HG02623 (cell line): ENCODE measurements around the gene PRKCA.
"Not testable (repeated sequence)": the region's sequence is repeated elsewhere in the genome, so short reads cannot be mapped to it uniquely, and the experiment has no call there.

Source experiments
- ATAC-seq: cut with Tn5 transposase; IDR thresholded peaks from one replicate; pipeline ENCODE4 v1.9.1; 2021; ENCODE audit warnings: moderate library complexity; ENCODE audit not compliant: unreplicated experiment

The PRKCA gene

DNA sequence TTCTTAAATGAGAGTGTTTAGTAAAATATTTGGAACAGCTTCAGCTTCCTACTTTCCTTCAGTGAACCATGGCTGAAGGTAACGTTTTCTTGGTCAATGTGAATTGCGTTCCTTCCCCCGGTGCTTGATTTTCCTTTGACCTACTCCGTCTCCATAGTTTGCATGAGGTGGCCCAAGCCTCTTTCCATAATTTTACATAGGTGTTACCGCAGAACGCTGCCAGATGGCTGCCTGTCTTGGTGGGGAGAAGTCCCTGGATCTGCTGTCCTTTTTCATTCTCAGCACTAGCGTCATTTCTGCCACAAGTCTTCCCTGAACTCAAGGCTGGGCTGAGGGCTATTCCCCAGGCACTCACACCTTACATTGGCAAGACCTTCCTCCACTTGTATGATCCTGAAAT, 178.4 kb downstream of the PRKCA start:
- ATAC-seq: no peak

DNA sequence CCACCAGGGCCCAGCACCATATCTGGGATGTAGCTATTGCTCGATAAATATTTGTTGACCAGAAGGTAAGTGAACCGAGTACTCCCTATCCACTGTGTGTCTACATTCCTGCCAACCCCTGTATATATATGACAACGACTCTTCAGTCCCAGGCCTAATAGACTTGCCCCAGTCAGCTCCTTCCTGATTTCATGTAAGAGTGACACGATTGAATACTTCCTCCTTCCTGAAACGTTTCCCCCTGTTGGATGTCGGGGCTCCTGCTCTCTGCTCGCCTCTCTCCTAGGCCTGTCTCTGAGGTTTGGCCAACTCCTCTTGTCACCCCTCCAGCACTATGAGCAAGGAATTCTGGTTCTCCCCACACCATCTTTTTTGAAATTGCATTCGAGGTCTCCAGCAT, 178.9 kb downstream of the PRKCA start:
- no peak for ATAC-seq

DNA sequence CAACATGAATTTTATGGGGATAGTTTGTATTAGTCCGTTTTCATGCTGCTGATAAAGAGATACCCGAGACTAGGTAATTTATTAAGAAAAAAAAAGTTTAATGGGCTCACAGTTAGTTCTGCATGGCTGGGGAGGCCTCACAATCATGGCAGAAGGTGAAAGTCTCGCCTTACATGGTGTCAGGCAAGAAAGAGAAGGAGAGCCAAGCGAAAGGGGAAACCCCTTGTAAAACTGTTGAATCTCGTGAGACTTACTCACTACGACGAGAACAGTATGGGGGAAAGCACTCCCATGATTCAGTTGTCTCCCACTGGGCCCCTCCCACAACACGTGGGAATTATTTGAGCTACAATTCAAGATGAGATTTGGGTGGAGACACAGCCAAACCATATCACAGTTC, 181.5 kb downstream of the PRKCA start:
- no peak for ATAC-seq

DNA sequence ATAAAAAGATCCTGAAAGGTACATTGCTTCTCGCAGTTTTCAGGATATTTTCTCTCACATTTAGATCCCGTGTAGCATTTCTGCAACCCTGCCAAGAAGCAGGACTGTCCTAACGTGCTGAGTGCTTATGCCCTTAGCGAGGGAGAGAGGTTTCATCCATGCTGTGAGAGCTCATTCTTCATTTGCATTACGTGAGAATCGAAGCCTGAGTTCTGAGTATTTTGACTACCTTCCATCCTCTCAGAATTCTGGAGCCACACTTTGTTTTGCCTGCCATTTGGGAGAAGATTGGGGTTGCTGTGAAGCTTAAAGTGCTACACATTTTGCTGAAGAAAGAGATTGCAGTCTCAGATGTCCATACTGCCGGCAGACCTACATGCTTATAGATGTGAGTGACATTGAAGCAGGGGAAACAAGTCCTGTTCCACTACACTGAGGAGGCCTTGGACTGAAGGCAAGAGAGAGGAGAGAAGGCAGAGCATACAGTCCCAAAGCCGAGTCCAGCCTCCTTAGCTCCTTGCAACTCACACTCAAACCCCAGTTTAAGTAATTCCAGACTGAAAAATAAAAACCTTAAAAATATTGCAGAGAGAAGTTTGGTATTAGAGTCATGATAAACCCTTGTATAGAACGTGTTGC, 183.0 kb downstream of the PRKCA start:
- no peak for ATAC-seq

DNA sequence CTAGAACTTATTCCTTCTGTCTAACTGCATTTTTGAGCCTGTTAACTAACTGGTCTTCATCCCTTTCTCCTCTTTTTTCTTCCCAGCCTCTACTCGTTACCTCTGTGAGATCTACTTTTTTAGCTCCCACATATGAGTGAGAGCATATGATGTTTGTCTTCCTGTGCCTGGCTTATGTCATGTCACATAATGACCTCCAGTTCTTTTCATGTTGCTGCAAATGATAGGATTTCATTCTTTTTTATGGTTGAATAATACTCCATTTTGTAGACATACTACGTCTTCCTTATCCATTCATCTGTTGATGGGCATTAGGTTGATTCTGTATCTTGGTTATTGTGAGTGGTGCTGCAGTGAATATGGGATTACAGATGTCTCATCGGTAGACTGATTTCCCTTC, 184.7 kb downstream of the PRKCA start:
- no peak for ATAC-seq

DNA sequence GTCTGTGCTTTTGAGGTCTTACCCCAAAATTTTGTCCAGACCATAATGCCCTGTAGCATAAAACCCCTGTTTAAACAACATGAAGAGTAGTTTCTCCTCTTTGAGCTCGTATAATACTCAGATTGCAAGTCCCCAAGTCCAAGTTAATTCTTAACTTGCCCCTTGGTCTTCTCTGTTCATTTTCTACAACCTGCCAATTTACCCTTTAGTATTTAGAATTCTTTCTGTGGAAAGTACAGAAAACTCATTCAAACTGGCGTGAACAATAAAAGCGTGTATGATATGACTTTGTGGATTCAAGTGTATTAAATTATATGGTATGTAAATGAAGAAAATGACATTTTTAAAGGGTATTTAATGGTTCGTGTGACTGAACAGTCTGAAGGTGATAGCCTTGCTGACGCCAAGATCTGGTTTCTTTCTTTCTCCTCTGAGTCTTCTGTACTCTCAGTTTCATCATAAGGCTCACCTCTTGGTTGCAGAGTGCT, 185.6 kb downstream of the PRKCA start:
- ATAC-seq: no peak

DNA sequence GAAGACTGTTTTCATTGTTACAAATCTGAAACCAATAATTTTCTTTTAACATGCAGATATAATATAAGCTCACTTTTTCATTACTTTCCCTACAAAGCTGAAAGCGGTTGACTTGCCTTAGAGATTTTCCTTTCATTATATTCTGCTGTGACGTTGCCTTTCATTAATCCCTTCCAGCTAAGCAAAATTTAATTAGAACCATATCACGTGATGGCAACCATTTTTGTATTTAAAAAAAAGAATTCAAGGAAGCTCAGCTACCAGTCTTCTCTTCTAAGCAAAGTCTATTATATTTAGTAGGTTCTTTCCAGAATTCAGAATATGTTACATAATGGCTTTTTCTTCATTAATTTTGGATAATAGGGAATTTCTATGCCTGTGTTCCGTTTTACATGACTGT, 186.5 kb downstream of the PRKCA start:
- ATAC-seq: no peak

DNA sequence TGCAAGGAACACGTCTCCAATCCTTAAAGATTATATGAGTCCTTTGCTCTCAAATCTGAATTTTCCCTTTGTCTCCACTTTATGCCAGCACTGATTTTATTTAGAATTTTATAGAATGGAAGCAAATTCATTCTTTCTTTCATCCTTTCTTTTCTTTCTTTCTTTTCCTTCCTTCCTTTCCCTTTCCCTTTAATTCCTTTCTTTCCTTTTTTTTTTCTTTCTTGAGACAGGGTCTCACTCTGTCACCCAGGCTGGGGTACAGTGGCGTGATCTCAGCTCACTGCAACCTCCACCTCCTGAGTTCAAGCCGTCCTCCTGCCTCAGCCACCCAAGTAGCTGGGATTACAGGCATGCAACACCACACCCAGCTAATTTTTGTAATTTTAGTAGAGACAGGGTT, 187.2 kb downstream of the PRKCA start:
- ATAC-seq: not testable (repeated sequence)

DNA sequence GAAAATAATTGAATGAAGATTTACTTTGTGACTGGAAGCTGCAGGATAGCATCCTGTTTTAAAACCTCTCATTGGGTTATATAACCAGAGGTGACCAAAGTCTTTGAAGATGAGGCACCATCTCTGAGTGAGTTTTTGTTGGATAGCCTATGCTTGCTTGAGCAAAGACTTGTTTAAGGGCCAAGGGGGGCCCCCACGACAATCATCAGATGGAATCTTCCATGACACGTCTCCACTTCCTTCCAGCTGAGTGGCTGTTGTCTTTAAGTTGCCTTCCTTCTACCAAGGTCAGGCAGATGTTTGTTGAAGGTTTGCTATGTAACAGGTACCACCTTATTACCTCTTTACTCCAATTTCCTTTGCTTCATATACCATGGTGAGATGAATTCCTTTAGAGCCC, 188.8 kb downstream of the PRKCA start:
- no peak for ATAC-seq

DNA sequence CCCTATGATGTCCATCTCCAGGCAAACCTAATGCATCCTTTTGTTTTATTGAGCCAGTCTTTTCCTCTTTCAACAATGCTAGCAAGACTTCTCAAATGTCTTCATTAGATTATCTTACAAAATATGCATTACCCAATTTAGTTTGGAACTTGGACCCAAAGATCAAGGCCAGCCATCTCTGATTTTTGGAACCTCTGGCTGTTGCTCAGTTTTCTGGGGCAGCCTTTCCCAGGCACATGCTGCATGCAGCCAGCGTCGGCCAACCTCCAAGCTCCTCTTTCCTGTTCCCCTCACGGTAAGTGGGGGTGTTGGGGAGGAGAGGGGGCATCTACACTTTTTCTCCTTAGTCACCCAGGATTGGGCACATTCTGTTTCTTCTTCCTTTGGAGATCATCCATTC, 189.3 kb downstream of the PRKCA start:
- ATAC-seq: no peak

DNA sequence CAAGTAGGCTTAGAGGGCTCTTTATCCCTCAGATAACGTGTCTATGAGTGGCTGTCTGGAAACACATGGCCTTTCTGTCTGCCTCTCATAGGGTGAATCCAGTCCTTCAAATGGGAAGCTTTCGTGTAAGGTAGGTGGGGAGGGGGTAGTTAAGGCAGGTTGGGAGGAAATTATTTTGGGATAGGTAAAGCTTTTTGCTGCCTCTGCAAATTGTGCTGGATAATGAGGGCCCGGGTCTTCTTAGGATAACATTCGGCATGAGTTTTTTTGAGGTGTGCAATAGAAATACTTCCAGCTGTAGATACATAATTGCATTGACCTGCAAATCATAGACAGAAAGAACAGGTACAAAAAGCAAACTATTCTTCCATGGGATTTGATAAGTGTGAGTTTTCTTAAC, 189.7 kb downstream of the PRKCA start:
- no peak for ATAC-seq

DNA sequence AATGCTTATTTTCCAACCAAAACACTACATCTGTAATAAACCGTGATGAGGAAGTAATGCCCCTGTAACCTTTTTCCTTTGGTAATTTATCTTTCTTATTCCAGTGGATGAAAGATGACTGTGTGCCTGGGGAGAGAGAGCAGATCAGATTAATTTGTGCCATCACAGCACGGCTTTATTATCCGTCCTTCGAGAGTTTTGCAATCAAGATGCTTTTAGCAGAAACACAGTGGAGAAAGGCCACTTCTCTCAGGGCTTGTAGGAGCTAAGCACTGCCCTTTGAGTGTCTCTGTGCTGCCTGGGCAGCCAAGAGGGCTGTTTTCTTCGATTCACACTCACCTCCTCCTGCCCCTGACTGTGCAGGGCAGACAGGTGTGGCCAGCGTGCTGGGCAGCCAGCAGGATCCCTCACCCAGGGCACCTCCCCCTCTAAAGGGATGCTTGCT, 190.2 kb downstream of the PRKCA start:
- ATAC-seq: no peak

DNA sequence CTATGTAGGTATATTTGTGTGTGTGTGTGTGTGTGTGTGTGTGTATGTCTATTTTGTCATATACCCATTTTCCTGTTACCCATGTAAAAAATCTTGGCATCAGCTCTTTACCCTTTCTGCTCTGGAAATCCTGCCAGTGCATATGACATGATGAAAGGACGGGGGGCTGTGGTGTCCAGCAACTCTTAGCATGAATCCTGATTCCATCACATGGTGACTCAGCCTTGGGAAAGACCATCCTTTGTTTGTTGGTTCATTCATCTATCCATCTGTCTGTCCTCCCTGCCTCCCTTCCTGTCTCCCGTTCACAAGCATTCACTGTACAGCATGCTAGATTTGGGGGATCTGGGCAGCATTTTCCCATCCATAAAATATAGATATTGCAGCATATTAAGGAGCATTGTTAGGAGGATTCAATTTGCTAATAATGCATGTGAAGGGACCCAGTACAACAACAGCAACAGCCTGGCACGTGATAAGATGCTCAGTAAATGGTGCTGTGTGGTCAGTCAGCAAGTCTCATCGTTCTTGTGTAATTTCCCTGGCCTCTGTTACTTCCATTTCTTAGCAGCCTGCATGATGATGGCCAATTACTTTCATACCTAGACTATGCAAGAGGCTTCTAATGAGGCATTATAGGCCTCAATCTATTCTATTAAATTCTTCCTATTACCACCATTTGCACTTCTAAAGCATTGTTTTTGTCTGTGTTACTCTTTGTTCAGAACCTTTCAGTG, 191.0 kb downstream of the PRKCA start:
- ATAC-seq: no peak

DNA sequence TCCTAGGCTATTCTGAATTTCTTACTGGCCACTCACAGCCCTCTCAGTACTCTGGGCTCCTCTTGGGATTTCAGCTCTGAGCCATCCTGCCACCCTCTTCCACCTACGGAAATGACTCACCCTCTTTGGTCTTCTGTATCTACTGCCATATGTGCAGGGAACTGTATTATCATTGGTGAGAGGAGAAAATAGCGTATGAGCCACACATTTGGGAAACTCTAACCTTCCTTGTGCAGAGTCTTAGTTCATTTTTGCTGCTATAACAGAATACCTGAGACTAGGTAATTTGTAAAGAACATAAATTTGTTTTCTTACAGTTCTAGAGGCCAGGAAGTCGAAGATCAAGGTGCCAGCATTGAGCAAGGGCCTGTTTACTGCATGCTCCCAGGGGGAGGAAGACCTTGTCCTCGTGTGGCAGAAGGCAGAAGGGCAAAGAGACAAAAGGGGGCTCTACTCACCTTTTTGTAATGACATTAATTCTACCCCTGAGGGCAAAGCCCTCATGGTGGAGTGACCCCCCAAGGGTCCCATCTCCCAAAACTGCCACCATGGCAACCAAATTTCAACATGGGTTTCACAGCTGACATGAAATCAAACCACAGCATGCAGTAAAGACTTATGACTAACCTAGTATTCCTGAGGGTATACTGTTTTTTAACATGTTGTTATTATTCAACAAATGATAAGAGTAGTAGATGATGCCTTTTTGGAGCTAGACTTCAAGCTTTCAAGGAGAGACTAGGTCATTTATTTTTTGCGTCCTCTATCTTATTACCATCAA, 191.8 kb downstream of the PRKCA start:
- ATAC-seq: no peak

DNA sequence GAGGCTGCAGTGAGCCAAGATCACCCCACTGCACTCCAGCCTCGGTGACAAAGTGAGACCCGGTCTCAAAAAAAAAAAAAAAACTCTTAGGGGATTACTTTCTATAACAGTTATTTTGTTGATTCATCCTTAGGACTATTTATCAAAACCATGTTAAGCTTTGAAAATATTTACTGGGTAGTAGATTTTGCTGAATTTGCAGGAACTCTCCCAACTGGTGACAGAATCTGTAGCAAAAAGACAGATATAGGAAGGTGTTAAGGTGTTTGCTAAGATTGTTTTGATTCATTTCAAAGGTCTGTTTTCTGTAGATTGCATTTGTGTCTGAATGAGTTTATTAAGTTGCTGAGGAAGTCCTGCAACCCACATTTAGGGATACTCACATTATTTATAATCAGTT, 192.6 kb downstream of the PRKCA start:
- no peak for ATAC-seq

DNA sequence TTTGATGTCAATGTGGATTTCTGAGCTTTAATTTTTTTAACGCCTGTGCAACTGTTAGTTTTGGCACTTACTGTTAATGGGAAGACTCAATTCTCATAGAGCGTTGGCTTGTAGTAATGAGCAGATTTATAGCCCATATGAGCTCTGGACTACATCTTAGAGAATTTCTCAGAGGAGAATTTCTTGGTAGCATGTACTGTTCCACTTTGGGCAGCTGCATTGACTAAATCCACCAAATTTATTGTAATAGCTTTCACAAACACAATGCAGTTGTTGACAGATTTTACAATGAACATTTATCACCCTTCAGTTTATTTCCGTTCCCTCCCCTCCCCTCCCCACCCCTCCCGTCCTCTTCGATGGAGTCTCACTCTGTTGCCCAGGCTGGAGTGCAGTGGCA, 193.9 kb downstream of the PRKCA start:
- no peak for ATAC-seq

DNA sequence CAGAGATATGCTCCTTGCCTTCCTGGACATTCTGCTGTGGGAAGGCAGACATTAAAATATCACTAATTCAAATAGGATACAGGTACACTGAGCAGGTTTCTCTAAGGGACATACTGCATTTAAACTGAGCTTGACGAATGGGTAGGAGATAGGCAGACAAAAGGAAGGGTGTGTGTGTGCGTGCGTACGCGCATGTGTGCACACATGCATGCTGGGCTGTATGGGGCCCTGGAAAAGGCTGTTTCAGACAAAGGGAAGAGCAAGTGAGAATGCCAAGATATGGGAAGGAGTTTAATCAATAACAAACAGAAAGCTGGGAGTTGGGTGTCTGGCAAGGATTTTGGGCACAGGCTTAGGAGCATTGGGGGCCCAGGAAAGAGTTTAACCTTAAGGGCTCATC, 196.2 kb downstream of the PRKCA start:
- no peak for ATAC-seq

DNA sequence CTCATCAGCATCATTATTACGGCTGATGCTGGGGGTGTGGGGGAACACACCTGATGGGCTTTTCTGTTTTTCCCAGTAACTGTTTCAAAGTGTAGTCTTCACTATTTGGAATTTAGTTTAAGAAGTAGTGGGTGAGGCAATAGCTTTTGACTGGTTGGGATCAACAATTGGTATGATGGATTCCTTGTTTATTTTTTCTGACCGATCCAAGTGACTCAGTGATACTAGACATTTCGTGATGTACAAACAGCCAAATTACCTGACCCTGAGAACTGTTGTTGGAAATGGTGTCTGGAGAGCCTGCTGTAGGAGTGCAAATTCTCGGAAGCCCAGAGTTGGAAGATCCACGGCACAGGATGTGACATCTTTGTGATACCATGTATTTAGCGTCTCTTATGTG, 204.2 kb downstream of the PRKCA start:
- ATAC-seq: no peak

DNA sequence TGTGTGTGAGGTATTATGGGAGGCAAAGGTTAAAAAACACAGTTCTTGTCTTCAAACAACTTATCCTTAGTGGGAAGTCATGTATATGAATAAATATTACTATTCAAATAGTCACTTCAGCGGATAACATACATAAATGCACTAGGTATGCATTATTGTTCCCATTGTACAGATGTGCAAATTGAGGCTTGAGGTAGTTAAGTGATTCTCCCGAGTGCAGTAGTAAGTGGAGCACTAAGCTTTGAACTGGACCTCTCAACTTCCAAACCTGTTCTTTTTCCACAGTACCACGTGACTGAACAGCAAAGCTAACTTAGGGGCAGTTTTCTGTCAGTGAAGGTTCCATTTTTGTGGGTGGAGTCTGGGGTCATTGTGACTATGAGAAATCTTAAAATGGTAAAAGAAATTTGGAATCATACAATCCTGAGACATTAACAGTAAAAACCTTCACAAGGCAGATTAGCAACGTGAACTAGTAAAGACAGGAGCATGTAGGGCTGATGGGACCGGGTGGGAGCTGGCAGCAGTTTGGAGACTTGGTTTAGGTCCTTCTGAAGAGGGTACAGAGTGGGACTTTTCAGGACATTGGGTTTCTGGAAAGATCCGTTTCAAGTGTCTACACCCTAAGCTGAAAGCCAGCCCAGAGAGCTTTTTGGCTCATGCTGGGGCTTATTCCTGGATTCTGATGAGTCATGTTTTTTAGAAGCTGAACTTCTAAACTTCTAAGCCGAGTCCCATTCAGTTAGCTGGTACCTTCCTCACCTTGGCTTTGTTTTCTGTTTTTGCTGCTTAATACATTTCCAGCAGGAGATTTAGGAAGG, 204.9 kb downstream of the PRKCA start:
- ATAC-seq: no peak

DNA sequence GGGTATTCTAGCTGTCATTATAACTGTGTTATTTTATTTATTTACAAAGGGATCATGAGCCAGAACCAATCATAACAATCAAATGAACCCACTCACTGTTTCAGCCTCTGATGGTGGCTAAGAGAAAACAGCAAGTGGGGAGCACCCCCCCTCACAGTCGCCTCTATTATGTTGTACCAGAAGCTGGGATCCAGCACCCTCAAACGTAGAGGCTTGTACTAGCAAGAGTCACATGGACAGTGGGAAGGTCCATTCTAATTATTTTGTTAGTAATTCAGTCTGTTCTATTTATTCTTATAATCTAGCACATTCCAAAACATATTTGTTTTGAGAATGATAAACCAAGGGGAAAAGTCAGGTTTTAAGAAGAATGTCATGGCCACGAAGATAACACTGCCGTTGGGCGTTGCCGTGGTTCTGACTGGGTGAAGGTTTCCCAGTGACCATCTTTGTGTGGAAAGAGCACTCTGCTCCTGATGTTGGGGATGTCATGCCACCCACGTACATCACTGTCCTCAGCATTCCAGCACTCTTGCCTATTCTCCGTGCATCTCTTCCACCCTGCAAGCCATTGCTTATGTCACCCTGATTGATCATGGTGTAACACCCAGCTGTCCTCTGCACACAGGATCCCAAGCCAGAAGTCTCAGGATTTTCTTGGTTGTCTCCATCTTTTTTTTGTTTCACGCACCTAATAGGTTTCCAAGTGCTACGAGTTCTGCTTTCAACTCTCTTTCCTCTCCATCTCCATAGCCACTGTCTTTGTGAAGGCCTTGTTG, 205.8 kb downstream of the PRKCA start:
- no peak for ATAC-seq
